ENCODE data around the gene SAMD4A. TPM values are rescaled to one million over a fixed set of nuclear protein-coding genes. Genes with fewer than 3 reads are reported as not detected.
A peak's percentile ranks its signal among the peaks of the same experiment; 100 is the strongest.

Gene SAMD4A
- total and polyA plus RNA-seq, 2 donors, result 1.7 to 2.8 TPM

- peaks cover 0 to 3% of the 10 kb centered on the region in 2 donors for H3K4me1 ChIP-seq (ENCODE audit: control insufficient read depth in 2 of 2, insufficient read depth in 2 of 2, low read length in 2 of 2)
- H3K4me3 ChIP-seq (ENCODE audit: low read length in 2 of 2), result no peak overlapping the region
- 100% methylated on average over 1 of the region's 1 CpG for WGBS
- DNase-seq (ENCODE audit: low read depth in 6 of 9, low spot score in 9 of 9), result no peak
- no peaks in the 10 kb centered on the region for H3K36me3 ChIP-seq (ENCODE audit: control insufficient read depth in 2 of 2, insufficient read depth in 2 of 2, low read length in 1 of 2)
- H3K9me3 ChIP-seq (ENCODE audit: control insufficient read depth in 2 of 2, insufficient read depth in 1 of 2, low read length in 1 of 2), result no peaks in the 10 kb centered on the region
- no peaks in the 10 kb centered on the region for H3K27me3 ChIP-seq (ENCODE audit: control insufficient read depth in 2 of 2, insufficient read depth in 1 of 2, low read length in 1 of 2)
- H3K27ac ChIP-seq (ENCODE audit: low read depth in 1 of 2, low read length in 1 of 2), result no peak overlapping the region
Observed at GRCh38 chr14:54665946-54666345, 99.0 kb downstream of the SAMD4A start.

- Histone ChIP-seq H3K27ac (ENCODE audit: low read depth in 1 of 2, low read length in 1 of 2) (no peak overlapping the region), H3K4me1 (ENCODE audit: control insufficient read depth in 2 of 2, insufficient read depth in 2 of 2, low read length in 2 of 2) (peaks cover 0 to 3% of the 10 kb centered on the region in 2 donors), H3K36me3 (ENCODE audit: control insufficient read depth in 2 of 2, insufficient read depth in 2 of 2, low read length in 1 of 2) (no peaks in the 10 kb centered on the region), H3K4me3 (ENCODE audit: low read length in 2 of 2) (no peak overlapping the region), H3K27me3 (ENCODE audit: control insufficient read depth in 2 of 2, insufficient read depth in 1 of 2, low read length in 1 of 2) (no peaks in the 10 kb centered on the region), H3K9me3 (ENCODE audit: control insufficient read depth in 2 of 2, insufficient read depth in 1 of 2, low read length in 1 of 2) (no peaks in the 10 kb centered on the region)
- DNase-seq (ENCODE audit: low read depth in 6 of 9, low spot score in 9 of 9), result no peak
- 93% methylated on average over 4 of the region's 4 CpGs for WGBS
Observed at GRCh38 chr14:54667026-54667744, 100.3 kb downstream of the SAMD4A start.

- Histone ChIP-seq H3K4me3 (ENCODE audit: low read length in 2 of 2) (no peak overlapping the region), H3K4me1 (ENCODE audit: control insufficient read depth in 2 of 2, insufficient read depth in 2 of 2, low read length in 2 of 2) (peaks cover 0 to 3% of the 10 kb centered on the region in 2 donors), H3K9me3 (ENCODE audit: control insufficient read depth in 2 of 2, insufficient read depth in 1 of 2, low read length in 1 of 2) (no peaks in the 10 kb centered on the region), H3K27me3 (ENCODE audit: control insufficient read depth in 2 of 2, insufficient read depth in 1 of 2, low read length in 1 of 2) (no peaks in the 10 kb centered on the region), H3K27ac (ENCODE audit: low read depth in 1 of 2, low read length in 1 of 2) (no peak overlapping the region), H3K36me3 (ENCODE audit: control insufficient read depth in 2 of 2, insufficient read depth in 2 of 2, low read length in 1 of 2) (no peaks in the 10 kb centered on the region)
- no peak for DNase-seq (ENCODE audit: low read depth in 6 of 9, low spot score in 9 of 9)
- 98% methylated on average over 8 of the region's 8 CpGs for WGBS
Observed at GRCh38 chr14:54667764-54668163, 100.8 kb downstream of the SAMD4A start.

GRCh38 chr14:54669721-54670561 lies 103.0 kb downstream of the SAMD4A start:
- Histone ChIP-seq H3K4me3 (ENCODE audit: low read length in 2 of 2) (no peak overlapping the region), H3K4me1 (ENCODE audit: control insufficient read depth in 2 of 2, insufficient read depth in 2 of 2, low read length in 2 of 2) (peaks cover 2 to 3% of the 10 kb centered on the region in 2 donors), H3K27ac (ENCODE audit: low read depth in 1 of 2, low read length in 1 of 2) (no peak overlapping the region), H3K27me3 (ENCODE audit: control insufficient read depth in 2 of 2, insufficient read depth in 1 of 2, low read length in 1 of 2) (no peaks in the 10 kb centered on the region), H3K9me3 (ENCODE audit: control insufficient read depth in 2 of 2, insufficient read depth in 1 of 2, low read length in 1 of 2) (no peaks in the 10 kb centered on the region), H3K36me3 (ENCODE audit: control insufficient read depth in 2 of 2, insufficient read depth in 2 of 2, low read length in 1 of 2) (no peaks in the 10 kb centered on the region)
- peak in 2 of 9 donors; percentile 21 to 38 for DNase-seq (ENCODE audit: low read depth in 6 of 9, low spot score in 9 of 9)
- 58% methylated on average over 20 of the region's 20 CpGs for WGBS

GRCh38 chr14:54671537-54671936 lies 104.6 kb downstream of the SAMD4A start:
- Histone ChIP-seq H3K36me3 (ENCODE audit: control insufficient read depth in 2 of 2, insufficient read depth in 2 of 2, low read length in 1 of 2) (no peaks in the 10 kb centered on the region), H3K4me3 (ENCODE audit: low read length in 2 of 2) (no peak overlapping the region), H3K27me3 (ENCODE audit: control insufficient read depth in 2 of 2, insufficient read depth in 1 of 2, low read length in 1 of 2) (no peaks in the 10 kb centered on the region), H3K9me3 (ENCODE audit: control insufficient read depth in 2 of 2, insufficient read depth in 1 of 2, low read length in 1 of 2) (no peaks in the 10 kb centered on the region), H3K4me1 (ENCODE audit: control insufficient read depth in 2 of 2, insufficient read depth in 2 of 2, low read length in 2 of 2) (peaks cover 2 to 3% of the 10 kb centered on the region in 2 donors), H3K27ac (ENCODE audit: low read depth in 1 of 2, low read length in 1 of 2) (no peak overlapping the region)
- DNase-seq (ENCODE audit: low read depth in 6 of 9, low spot score in 9 of 9), result no peak
- over 99% methylated on average over 4 of the region's 4 CpGs for WGBS

GRCh38 chr14:54672181-54672580 lies 105.3 kb downstream of the SAMD4A start:
- Histone ChIP-seq H3K27ac (ENCODE audit: low read depth in 1 of 2, low read length in 1 of 2) (no peak overlapping the region), H3K27me3 (ENCODE audit: control insufficient read depth in 2 of 2, insufficient read depth in 1 of 2, low read length in 1 of 2) (no peaks in the 10 kb centered on the region), H3K4me3 (ENCODE audit: low read length in 2 of 2) (no peak overlapping the region), H3K36me3 (ENCODE audit: control insufficient read depth in 2 of 2, insufficient read depth in 2 of 2, low read length in 1 of 2) (no peaks in the 10 kb centered on the region), H3K9me3 (ENCODE audit: control insufficient read depth in 2 of 2, insufficient read depth in 1 of 2, low read length in 1 of 2) (no peaks in the 10 kb centered on the region), H3K4me1 (ENCODE audit: control insufficient read depth in 2 of 2, insufficient read depth in 2 of 2, low read length in 2 of 2) (peaks cover 2 to 3% of the 10 kb centered on the region in 2 donors)
- 95% methylated on average over 7 of the region's 7 CpGs for WGBS
- no peak for DNase-seq (ENCODE audit: low read depth in 6 of 9, low spot score in 9 of 9)

GRCh38 chr14:54672688-54673087 lies 105.8 kb downstream of the SAMD4A start:
- H3K27ac ChIP-seq (ENCODE audit: low read depth in 1 of 2, low read length in 1 of 2), result no peak overlapping the region

GRCh38 chr14:54673193-54674045 lies 106.5 kb downstream of the SAMD4A start:
- H3K27ac ChIP-seq (ENCODE audit: low read depth in 1 of 2, low read length in 1 of 2), result no peak overlapping the region
- H3K27me3 ChIP-seq (ENCODE audit: control insufficient read depth in 2 of 2, insufficient read depth in 1 of 2, low read length in 1 of 2), result no peaks in the 10 kb centered on the region
- no peaks in the 10 kb centered on the region for H3K36me3 ChIP-seq (ENCODE audit: control insufficient read depth in 2 of 2, insufficient read depth in 2 of 2, low read length in 1 of 2)
- peaks cover 2 to 3% of the 10 kb centered on the region in 2 donors for H3K4me1 ChIP-seq (ENCODE audit: control insufficient read depth in 2 of 2, insufficient read depth in 2 of 2, low read length in 2 of 2)
- no peak overlapping the region for H3K4me3 ChIP-seq (ENCODE audit: low read length in 2 of 2)
- no peaks in the 10 kb centered on the region for H3K9me3 ChIP-seq (ENCODE audit: control insufficient read depth in 2 of 2, insufficient read depth in 1 of 2, low read length in 1 of 2)
- no peak for DNase-seq (ENCODE audit: low read depth in 6 of 9, low spot score in 9 of 9)
- WGBS, result 93% methylated on average over 13 of the region's 13 CpGs

More at GRCh38 chr14:54672688-54673087, 105.8 kb downstream of the SAMD4A start:
- Histone ChIP-seq H3K4me1 (ENCODE audit: control insufficient read depth in 2 of 2, insufficient read depth in 2 of 2, low read length in 2 of 2) (peaks cover 2 to 3% of the 10 kb centered on the region in 2 donors), H3K36me3 (ENCODE audit: control insufficient read depth in 2 of 2, insufficient read depth in 2 of 2, low read length in 1 of 2) (no peaks in the 10 kb centered on the region), H3K27me3 (ENCODE audit: control insufficient read depth in 2 of 2, insufficient read depth in 1 of 2, low read length in 1 of 2) (no peaks in the 10 kb centered on the region), H3K9me3 (ENCODE audit: control insufficient read depth in 2 of 2, insufficient read depth in 1 of 2, low read length in 1 of 2) (no peaks in the 10 kb centered on the region), H3K4me3 (ENCODE audit: low read length in 2 of 2) (no peak overlapping the region)
- WGBS, result 90% methylated on average over 5 of the region's 5 CpGs
- no peak for DNase-seq (ENCODE audit: low read depth in 6 of 9, low spot score in 9 of 9)

Data from thymus (tissue), 11 donors.